Measurements from ENCODE around the gene ARHGEF40. TPM values are rescaled to one million over a fixed set of nuclear protein-coding genes. Genes with fewer than 3 reads are reported as not detected.

The ARHGEF40 gene
- total and polyA plus RNA-seq, 7 donors, result 6.8 to 18.7 (median 10.1) TPM

DNA sequence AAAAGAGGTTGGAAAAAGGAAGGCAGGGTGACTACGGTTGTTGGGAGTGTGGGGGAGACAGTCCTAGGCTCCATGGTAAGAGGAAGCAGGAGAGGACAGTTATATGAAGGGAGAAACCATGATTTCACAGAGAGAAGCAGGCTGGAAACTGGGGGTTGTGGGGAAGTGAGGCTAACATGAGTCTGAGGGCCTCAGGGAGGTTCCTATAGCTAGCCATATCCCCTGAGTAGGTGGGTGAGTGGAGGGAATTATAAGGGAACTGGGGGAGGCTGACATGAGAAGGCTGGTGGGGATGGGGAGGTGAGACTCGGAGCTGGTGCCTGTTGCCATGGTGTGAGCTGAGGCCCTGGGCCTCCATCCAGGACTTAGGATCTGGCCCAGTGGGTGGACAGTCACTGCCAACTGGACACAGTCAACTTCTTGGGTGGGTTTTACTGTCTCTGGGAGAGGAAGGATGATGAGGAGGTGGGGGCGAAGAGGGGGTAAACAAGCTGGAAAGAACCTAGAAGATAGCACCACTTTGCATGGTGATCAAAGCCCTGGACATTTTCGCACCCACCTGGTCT is 36.9 kb upstream of the ARHGEF40 start:
- Histone ChIP-seq H3K27me3 (ENCODE audit: insufficient read depth in 3 of 3, low read length in 2 of 3) (no peaks in the 10 kb centered on the region), H3K27ac (no peak overlapping the region), H3K36me3 (ENCODE audit: insufficient read depth in 1 of 2, low read depth in 1 of 2) (no peaks in the 10 kb centered on the region), H3K9me3 (no peaks in the 10 kb centered on the region), H3K4me3 (no peak overlapping the region), H3K4me1 (peaks cover 24% of the 10 kb centered on the region)
- TF ChIP-seq, protein P1, sequence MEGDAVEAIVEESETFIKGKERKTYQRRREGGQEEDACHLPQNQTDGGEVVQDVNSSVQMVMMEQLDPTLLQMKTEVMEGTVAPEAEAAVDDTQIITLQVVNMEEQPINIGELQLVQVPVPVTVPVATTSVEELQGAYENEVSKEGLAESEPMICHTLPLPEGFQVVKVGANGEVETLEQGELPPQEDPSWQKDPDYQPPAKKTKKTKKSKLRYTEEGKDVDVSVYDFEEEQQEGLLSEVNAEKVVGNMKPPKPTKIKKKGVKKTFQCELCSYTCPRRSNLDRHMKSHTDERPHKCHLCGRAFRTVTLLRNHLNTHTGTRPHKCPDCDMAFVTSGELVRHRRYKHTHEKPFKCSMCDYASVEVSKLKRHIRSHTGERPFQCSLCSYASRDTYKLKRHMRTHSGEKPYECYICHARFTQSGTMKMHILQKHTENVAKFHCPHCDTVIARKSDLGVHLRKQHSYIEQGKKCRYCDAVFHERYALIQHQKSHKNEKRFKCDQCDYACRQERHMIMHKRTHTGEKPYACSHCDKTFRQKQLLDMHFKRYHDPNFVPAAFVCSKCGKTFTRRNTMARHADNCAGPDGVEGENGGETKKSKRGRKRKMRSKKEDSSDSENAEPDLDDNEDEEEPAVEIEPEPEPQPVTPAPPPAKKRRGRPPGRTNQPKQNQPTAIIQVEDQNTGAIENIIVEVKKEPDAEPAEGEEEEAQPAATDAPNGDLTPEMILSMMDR (IDR thresholded peaks at IDR 0.05), result no peak
- DNase-seq (no peak), ATAC-seq (no peak)
- intact Hi-C loops (cut with DNase I), result no loop called here
- WGBS, 3 donors, result 57 to 76% (median 69%) methylated on average over 4 of the region's 4 CpGs

DNA sequence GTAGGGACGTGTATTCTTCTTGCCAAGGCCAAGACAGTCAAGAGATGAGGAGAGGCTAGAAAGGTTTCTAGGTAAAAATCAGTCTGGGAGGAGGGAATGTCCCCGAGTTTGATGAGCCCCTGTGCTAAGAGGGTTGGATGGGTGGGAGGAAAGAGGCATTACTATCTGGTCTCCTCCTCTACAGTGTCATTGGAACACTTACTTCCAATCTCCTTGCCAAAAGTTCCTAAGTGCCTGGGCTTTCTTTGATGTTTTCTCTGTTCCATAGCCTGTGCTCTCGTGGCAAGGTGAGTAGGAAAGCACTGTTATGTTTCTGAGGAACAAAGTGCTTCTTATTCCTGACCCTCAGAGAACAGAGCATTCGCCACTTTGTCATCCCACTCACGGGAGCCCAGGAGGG is 35.4 kb upstream of the ARHGEF40 start, which contains the start of gene RNASE13:
Gene RNASE13 (minus strand): TSS at position 101 of the 400 bp plus-strand sequence. CDS start 519 bp downstream, outside the sequence.
- ATAC-seq (no peak), DNase-seq (no peak)
- intact Hi-C loops (cut with DNase I), result no loop called here
- no peaks in the 10 kb centered on the region for H3K27me3 ChIP-seq (ENCODE audit: insufficient read depth in 3 of 3, low read length in 2 of 3)
- 72 to 82% (median 76%) methylated on average over 5 of the region's 5 CpGs for WGBS, 3 donors
- no peaks in the 10 kb centered on the region for H3K9me3 ChIP-seq
- H3K27ac ChIP-seq, result no peak within 1 kb of the TSS
- H3K4me1 ChIP-seq, result peaks cover 29% of the 10 kb centered on the region
- no peak within 1 kb of the TSS for H3K4me3 ChIP-seq
- no peaks in the 10 kb centered on the region for H3K36me3 ChIP-seq (ENCODE audit: insufficient read depth in 1 of 2, low read depth in 1 of 2)
- TF ChIP-seq, protein P1 (IDR thresholded peaks at IDR 0.05), result no peak

GRCh38 chr14:21036751-21037150 is 33.4 kb upstream of the ARHGEF40 start:
- DNase-seq (no peak), ATAC-seq (peak in 1 of 4 donors; percentile 15)
- no peaks in the 10 kb centered on the region for H3K36me3 ChIP-seq (ENCODE audit: insufficient read depth in 1 of 2, low read depth in 1 of 2)
- no peaks in the 10 kb centered on the region for H3K27me3 ChIP-seq (ENCODE audit: insufficient read depth in 3 of 3, low read length in 2 of 3)
- H3K9me3 ChIP-seq, result no peaks in the 10 kb centered on the region
- TF ChIP-seq, protein P1 (IDR thresholded peaks at IDR 0.05), result no peak
- no peak overlapping the region for H3K4me3 ChIP-seq
- 76 to 89% (median 83%) methylated on average over 7 of the region's 7 CpGs for WGBS, 3 donors
- intact Hi-C loops (cut with DNase I), result no loop called here
- H3K4me1 ChIP-seq, result peaks cover 46% of the 10 kb centered on the region
- H3K27ac ChIP-seq, result peak overlapping the region; percentile 28

- 48 to 68% (median 51%) methylated on average over 3 of the region's 3 CpGs for WGBS, 3 donors
- no peak for ATAC-seq
- intact Hi-C loops (cut with DNase I), result no loop called here
Observed at GRCh38 chr14:21037156-21037555, 32.9 kb upstream of the ARHGEF40 start.

More at GRCh38 chr14:21037156-21037555, 32.9 kb upstream of the ARHGEF40 start:
- Histone ChIP-seq H3K4me1 (peaks cover 49% of the 10 kb centered on the region), H3K27me3 (ENCODE audit: insufficient read depth in 3 of 3, low read length in 2 of 3) (no peaks in the 10 kb centered on the region), H3K9me3 (no peaks in the 10 kb centered on the region), H3K36me3 (ENCODE audit: insufficient read depth in 1 of 2, low read depth in 1 of 2) (no peaks in the 10 kb centered on the region), H3K4me3 (no peak overlapping the region), H3K27ac (peak overlapping the region; percentile 28)
- TF ChIP-seq, protein P1 (IDR thresholded peaks at IDR 0.05), result no peak
- DNase-seq, result no peak
